ENCODE results near the gene TMC3. TPM values are rescaled to one million over a fixed set of nuclear protein-coding genes. Genes with fewer than 3 reads are reported as not detected.

TMC3 gene
- total and polyA plus RNA-seq, 4 donors = 0.03 TPM; not detected in 3

DNA sequence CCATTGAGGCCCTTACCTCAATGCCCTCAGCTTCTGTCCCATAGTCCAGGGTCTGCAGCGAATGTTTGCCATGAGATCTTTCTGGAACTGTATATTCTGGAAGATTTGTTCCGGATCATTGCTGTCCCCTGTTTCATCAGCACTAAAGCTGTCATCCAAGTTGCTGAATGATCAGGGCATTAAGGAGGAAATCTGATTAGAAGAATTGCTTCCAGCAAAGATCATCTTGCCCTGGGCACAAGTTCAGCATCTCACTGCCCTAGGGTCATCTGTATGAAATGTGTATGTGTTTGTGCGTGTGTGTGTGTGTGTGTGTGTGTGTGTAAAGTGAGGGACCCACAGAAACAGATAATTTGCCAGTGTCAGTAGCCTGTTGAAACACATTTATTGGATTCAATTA lies 1.4 kb downstream of the TMC3 start:
- 78 to 92% methylated on average over 3 of the region's 3 CpGs for WGBS, 2 donors
- TF ChIP-seq, protein P1, sequence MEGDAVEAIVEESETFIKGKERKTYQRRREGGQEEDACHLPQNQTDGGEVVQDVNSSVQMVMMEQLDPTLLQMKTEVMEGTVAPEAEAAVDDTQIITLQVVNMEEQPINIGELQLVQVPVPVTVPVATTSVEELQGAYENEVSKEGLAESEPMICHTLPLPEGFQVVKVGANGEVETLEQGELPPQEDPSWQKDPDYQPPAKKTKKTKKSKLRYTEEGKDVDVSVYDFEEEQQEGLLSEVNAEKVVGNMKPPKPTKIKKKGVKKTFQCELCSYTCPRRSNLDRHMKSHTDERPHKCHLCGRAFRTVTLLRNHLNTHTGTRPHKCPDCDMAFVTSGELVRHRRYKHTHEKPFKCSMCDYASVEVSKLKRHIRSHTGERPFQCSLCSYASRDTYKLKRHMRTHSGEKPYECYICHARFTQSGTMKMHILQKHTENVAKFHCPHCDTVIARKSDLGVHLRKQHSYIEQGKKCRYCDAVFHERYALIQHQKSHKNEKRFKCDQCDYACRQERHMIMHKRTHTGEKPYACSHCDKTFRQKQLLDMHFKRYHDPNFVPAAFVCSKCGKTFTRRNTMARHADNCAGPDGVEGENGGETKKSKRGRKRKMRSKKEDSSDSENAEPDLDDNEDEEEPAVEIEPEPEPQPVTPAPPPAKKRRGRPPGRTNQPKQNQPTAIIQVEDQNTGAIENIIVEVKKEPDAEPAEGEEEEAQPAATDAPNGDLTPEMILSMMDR (IDR thresholded peaks at IDR 0.05; ENCODE audit: control extremely low read depth, extremely low read depth) = no peak
- H3K9me3 ChIP-seq (ENCODE audit: control insufficient read depth in 4 of 4, insufficient read depth in 3 of 4, low read length in 3 of 4) = no peaks in the 10 kb centered on the region
- no peak overlapping the region for H3K4me3 ChIP-seq
- no peak for DNase-seq
- H3K36me3 ChIP-seq (ENCODE audit: control insufficient read depth in 4 of 4, insufficient read depth in 4 of 4, low read length in 4 of 4) = no peaks in the 10 kb centered on the region
- H3K4me1 ChIP-seq (ENCODE audit: control insufficient read depth in 5 of 5, insufficient read depth in 5 of 5, low read length in 5 of 5) = peaks cover 0 to 4% (median 0%) of the 10 kb centered on the region in 5 donors
- no peak overlapping the region for H3K9ac ChIP-seq (ENCODE audit: insufficient read depth in 1 of 2, low read length in 2 of 2)
- no peak for ATAC-seq (ENCODE audit: insufficient read depth, low FRiP score)
- H3K27ac ChIP-seq (ENCODE audit: low read depth in 1 of 2, low read length in 1 of 2) = no peak overlapping the region
- H3K27me3 ChIP-seq (ENCODE audit: control insufficient read depth in 3 of 3, insufficient read depth in 3 of 3, low read length in 2 of 3) = no peaks in the 10 kb centered on the region

GRCh38 chr15:81363718-81364500 lies 10.1 kb downstream of the TMC3 start:
- no peak overlapping the region for H3K4me3 ChIP-seq
- WGBS, 2 donors = 89 to 93% methylated on average over 5 of the region's 5 CpGs
- no peak overlapping the region for H3K27ac ChIP-seq (ENCODE audit: low read depth in 1 of 2, low read length in 1 of 2)
- no peaks in the 10 kb centered on the region for H3K27me3 ChIP-seq (ENCODE audit: control insufficient read depth in 3 of 3, insufficient read depth in 3 of 3, low read length in 2 of 3)
- DNase-seq = no peak
- no peak for ATAC-seq (ENCODE audit: insufficient read depth, low FRiP score)
- H3K9me3 ChIP-seq (ENCODE audit: control insufficient read depth in 4 of 4, insufficient read depth in 3 of 4, low read length in 3 of 4) = no peaks in the 10 kb centered on the region
- H3K36me3 ChIP-seq (ENCODE audit: control insufficient read depth in 4 of 4, insufficient read depth in 4 of 4, low read length in 4 of 4) = no peaks in the 10 kb centered on the region
- peaks cover 0 to 2% (median 0%) of the 10 kb centered on the region in 5 donors for H3K4me1 ChIP-seq (ENCODE audit: control insufficient read depth in 5 of 5, insufficient read depth in 5 of 5, low read length in 5 of 5)
- TF ChIP-seq, protein P1 (IDR thresholded peaks at IDR 0.05; ENCODE audit: control extremely low read depth, extremely low read depth) = no peak
- H3K9ac ChIP-seq (ENCODE audit: insufficient read depth in 1 of 2, low read length in 2 of 2) = no peak overlapping the region

- H3K27me3 ChIP-seq (ENCODE audit: control insufficient read depth in 3 of 3, insufficient read depth in 3 of 3, low read length in 2 of 3) = no peaks in the 10 kb centered on the region
- no peaks in the 10 kb centered on the region for H3K9me3 ChIP-seq (ENCODE audit: control insufficient read depth in 4 of 4, insufficient read depth in 3 of 4, low read length in 3 of 4)
- no peak overlapping the region for H3K9ac ChIP-seq (ENCODE audit: insufficient read depth in 1 of 2, low read length in 2 of 2)
- TF ChIP-seq, protein P1 (IDR thresholded peaks at IDR 0.05; ENCODE audit: control extremely low read depth, extremely low read depth) = no peak
- DNase-seq = peak in 2 of 3 donors; percentile 14 to 45
- H3K4me3 ChIP-seq = no peak overlapping the region
- 84 to 89% methylated on average over 3 of the region's 3 CpGs for WGBS, 2 donors
- no peak for ATAC-seq (ENCODE audit: insufficient read depth, low FRiP score)
- H3K36me3 ChIP-seq (ENCODE audit: control insufficient read depth in 4 of 4, insufficient read depth in 4 of 4, low read length in 4 of 4) = no peaks in the 10 kb centered on the region
- peaks cover 0 to 2% (median 0%) of the 10 kb centered on the region in 5 donors for H3K4me1 ChIP-seq (ENCODE audit: control insufficient read depth in 5 of 5, insufficient read depth in 5 of 5, low read length in 5 of 5)
- no peak overlapping the region for H3K27ac ChIP-seq (ENCODE audit: low read depth in 1 of 2, low read length in 1 of 2)
Measured at GRCh38 chr15:81363276-81363675, 10.7 kb downstream of the TMC3 start.

All from lung (tissue), 12 donors.